Stimulated activated naive CD8-positive, alpha-beta T cell treated with anti-CD3 and anti-CD28 coated beads, Interleukin-15, Interleukin-2, amounts not matched to agents 100 ng/mL and 50 ng/mL, for 24 hours (primary cell): Measurements from ENCODE around the gene SKI.

Source experiments
- H3K27ac Mint-ChIP-seq: one replicate; pipeline ENCODE4 v1.8.0; 2021; ENCODE audit warnings: mild to moderate bottlenecking, mixed read lengths
- H3K27me3 Mint-ChIP-seq: one replicate; pipeline ENCODE4 v1.8.0; 2021; ENCODE audit warnings: mixed read lengths
- H3K36me3 Mint-ChIP-seq: one replicate; pipeline ENCODE4 v1.8.0; 2021; ENCODE audit warnings: low read depth, mixed read lengths
- H3K4me1 Mint-ChIP-seq: one replicate; pipeline ENCODE4 v1.8.0; 2021; ENCODE audit warnings: low read depth, mixed read lengths
- H3K4me3 Mint-ChIP-seq: one replicate; pipeline ENCODE4 v1.8.0; 2021; ENCODE audit warnings: mild to moderate bottlenecking, mixed read lengths
- H3K9me3 Mint-ChIP-seq: one replicate; pipeline ENCODE4 v1.8.0; 2021; ENCODE audit warnings: mixed read lengths

Gene SKI

GRCh38 chr1:2350911-2351655 lies 123.0 kb downstream of the SKI start:
- Mint-ChIP-seq H3K4me1 (no peaks in the 10 kb centered on the region), H3K36me3 (no peaks in the 10 kb centered on the region), H3K9me3 (no peaks in the 10 kb centered on the region), H3K27ac (no peak overlapping the region), H3K27me3 (no peaks in the 10 kb centered on the region), H3K4me3 (no peak overlapping the region)

- no peak overlapping the region for H3K27ac Mint-ChIP-seq
- no peaks in the 10 kb centered on the region for H3K4me1 Mint-ChIP-seq
- no peaks in the 10 kb centered on the region for H3K36me3 Mint-ChIP-seq
- no peaks in the 10 kb centered on the region for H3K9me3 Mint-ChIP-seq
- no peak overlapping the region for H3K4me3 Mint-ChIP-seq
- H3K27me3 Mint-ChIP-seq: no peaks in the 10 kb centered on the region
These were observed 123.6 kb downstream of the SKI start for GRCh38 chr1:2351723-2352122.

- H3K36me3 Mint-ChIP-seq: no peaks in the 10 kb centered on the region
- no peaks in the 10 kb centered on the region for H3K27me3 Mint-ChIP-seq
- no peaks in the 10 kb centered on the region for H3K4me1 Mint-ChIP-seq
- no peak overlapping the region for H3K4me3 Mint-ChIP-seq
- no peaks in the 10 kb centered on the region for H3K9me3 Mint-ChIP-seq
- H3K27ac Mint-ChIP-seq: no peak overlapping the region
These were observed 124.3 kb downstream of the SKI start for GRCh38 chr1:2352341-2352896.

GRCh38 chr1:2352897-2353550 lies 124.9 kb downstream of the SKI start:
- Mint-ChIP-seq H3K9me3 (no peaks in the 10 kb centered on the region), H3K36me3 (no peaks in the 10 kb centered on the region), H3K4me3 (no peak overlapping the region), H3K27ac (no peak overlapping the region), H3K4me1 (no peaks in the 10 kb centered on the region), H3K27me3 (no peaks in the 10 kb centered on the region)

- H3K27ac Mint-ChIP-seq: no peak overlapping the region
- H3K9me3 Mint-ChIP-seq: no peaks in the 10 kb centered on the region
- no peaks in the 10 kb centered on the region for H3K36me3 Mint-ChIP-seq
- H3K27me3 Mint-ChIP-seq: no peaks in the 10 kb centered on the region
- H3K4me1 Mint-ChIP-seq: no peaks in the 10 kb centered on the region
- no peak overlapping the region for H3K4me3 Mint-ChIP-seq
These were observed 125.7 kb downstream of the SKI start for GRCh38 chr1:2353551-2354438.

- Mint-ChIP-seq H3K4me1 (no peaks in the 10 kb centered on the region), H3K27ac (no peak overlapping the region), H3K27me3 (no peaks in the 10 kb centered on the region), H3K4me3 (no peak overlapping the region), H3K9me3 (no peaks in the 10 kb centered on the region), H3K36me3 (no peaks in the 10 kb centered on the region)
These were observed 126.6 kb downstream of the SKI start for GRCh38 chr1:2354511-2355372.

- Mint-ChIP-seq H3K4me1 (no peaks in the 10 kb centered on the region), H3K36me3 (no peaks in the 10 kb centered on the region), H3K27ac (no peak overlapping the region)
These were observed 127.5 kb downstream of the SKI start for GRCh38 chr1:2355373-2356261.

GRCh38 chr1:2356401-2356800 lies 128.3 kb downstream of the SKI start:
- no peak overlapping the region for H3K4me3 Mint-ChIP-seq

More at GRCh38 chr1:2355373-2356261, 127.5 kb downstream of the SKI start:
- H3K27me3 Mint-ChIP-seq: no peaks in the 10 kb centered on the region
- H3K9me3 Mint-ChIP-seq: no peaks in the 10 kb centered on the region
- H3K4me3 Mint-ChIP-seq: no peak overlapping the region

GRCh38 chr1:2356911-2357845 lies 129.1 kb downstream of the SKI start:
- Mint-ChIP-seq H3K4me3 (no peak overlapping the region), H3K27ac (no peak overlapping the region), H3K27me3 (no peaks in the 10 kb centered on the region), H3K9me3 (peaks cover 1% of the 10 kb centered on the region), H3K4me1 (no peaks in the 10 kb centered on the region), H3K36me3 (no peaks in the 10 kb centered on the region)

More at GRCh38 chr1:2356401-2356800, 128.3 kb downstream of the SKI start:
- Mint-ChIP-seq H3K27ac (no peak overlapping the region), H3K4me1 (no peaks in the 10 kb centered on the region), H3K9me3 (no peaks in the 10 kb centered on the region), H3K36me3 (no peaks in the 10 kb centered on the region), H3K27me3 (no peaks in the 10 kb centered on the region)

GRCh38 chr1:2358072-2358471 lies 130.0 kb downstream of the SKI start:
- H3K36me3 Mint-ChIP-seq: no peaks in the 10 kb centered on the region
- H3K4me1 Mint-ChIP-seq: no peaks in the 10 kb centered on the region
- H3K27me3 Mint-ChIP-seq: no peaks in the 10 kb centered on the region
- no peak overlapping the region for H3K27ac Mint-ChIP-seq
- peaks cover 7% of the 10 kb centered on the region for H3K9me3 Mint-ChIP-seq
- no peak overlapping the region for H3K4me3 Mint-ChIP-seq

- Mint-ChIP-seq H3K4me1 (no peaks in the 10 kb centered on the region), H3K27ac (no peak overlapping the region), H3K9me3 (peaks cover 11% of the 10 kb centered on the region), H3K27me3 (no peaks in the 10 kb centered on the region), H3K36me3 (peaks cover 3% of the 10 kb centered on the region), H3K4me3 (no peak overlapping the region)
These were observed 130.8 kb downstream of the SKI start for GRCh38 chr1:2358651-2359640.
